Endothelial cell of umbilical vein (primary cell): ENCODE data around the gene NOTCH3. TPM values are rescaled to one million over a fixed set of nuclear protein-coding genes. Genes with fewer than 3 reads are reported as not detected.

ENCODE experiments used
- BruUV-seq: library from RNA; stranded (reverse); fragments of 400-500 nt; replicated peaks from 2 replicates; lab custom pipeline; 2021; lab: Mats Ljungman, UMichigan
- CTCF ChIA-PET: fragments of 300-600, 350-600 bp; sonication (Branson Sonifier 250); formaldehyde crosslinking; loops from one replicate; lab custom pipeline; 2021; ENCODE audit warnings: antibody characterized with exemption, inconsistent platforms; lab: Charles Lee
- POLR2A ChIA-PET: fragments of 300-600, 350-600 bp; sonication (Branson Sonifier 250); formaldehyde crosslinking; loops from one replicate; lab custom pipeline; 2021; ENCODE audit warnings: antibody characterized with exemption, inconsistent platforms; lab: Charles Lee
- DNase-seq: peaks from one replicate; pipeline ENCODE4 v3.0.0-alpha.2; 2011; ENCODE audit warnings: low read depth, low spot score
- FAIRE-seq: peaks from 2 replicates; lab custom pipeline; 2011; peaks lifted over from hg19 to GRCh38; lab: Jason Lieb, UNC
- H2AFZ ChIP-seq: 2 replicates; pipeline ENCODE4 v1.6.0; 2012; ENCODE audit warnings: low read depth, low read length, control low read depth, inconsistent platforms
- H3K27ac ChIP-seq: 2 replicates; pipeline ENCODE4 v1.5.1; 2011; ENCODE audit warnings: low read depth, mild to moderate bottlenecking, control low read depth, low read length, moderate library complexity; ENCODE audit not compliant: insufficient read depth
- H3K27me3 ChIP-seq, 2 experiments: 2 replicates each; pipeline versions ENCODE4 v1.6.0 to v1.6.1; 2011; ENCODE audit warnings: low read length in 2 of 2, mixed read lengths in 1 of 2; ENCODE audit not compliant: control insufficient read depth in 2 of 2, insufficient read depth in 2 of 2
- H3K36me3 ChIP-seq, 2 experiments: 2 replicates in 1 of 2; 3 replicates in 1 of 2; pipeline ENCODE4 v1.5.1; 2011; ENCODE audit warnings: low read length in 2 of 2, mild to moderate bottlenecking in 1 of 2, moderate library complexity in 1 of 2; ENCODE audit not compliant: control insufficient read depth in 2 of 2, insufficient read depth in 2 of 2; ENCODE audit errors: extremely low read depth in 1 of 2
- H3K4me1 ChIP-seq: 3 replicates; pipeline ENCODE4 v1.5.1; 2011; ENCODE audit warnings: mild to moderate bottlenecking, low read length; ENCODE audit not compliant: control insufficient read depth, insufficient read depth; ENCODE audit errors: extremely low read depth
- H3K4me2 ChIP-seq: 2 replicates; pipeline ENCODE4 v1.6.1; 2011; ENCODE audit warnings: low read length, control low read depth, mixed read lengths; ENCODE audit not compliant: insufficient read depth
- H3K4me3 ChIP-seq, 3 experiments: fragments of 200-600 bp in 1 of 3; sonication (generic), shearing (Covaris generic) in 1 of 3; replicated peaks in 1 of 3; 2 replicates each; pipeline ENCODE4 v1.5.1; 2011 to 2016; ENCODE audit warnings: control low read depth in 3 of 3, low read length in 3 of 3, mild to moderate bottlenecking in 2 of 3, inconsistent platforms in 1 of 3, low read depth in 1 of 3, moderate library complexity in 1 of 3; ENCODE audit not compliant: insufficient read depth in 1 of 3
- H3K79me2 ChIP-seq: 2 replicates; pipeline ENCODE4 v1.6.0; 2012; ENCODE audit warnings: low read length, inconsistent platforms; ENCODE audit not compliant: control insufficient read depth, insufficient read depth
- H3K9ac ChIP-seq: replicated peaks from 2 replicates; pipeline ENCODE3; 2011; ENCODE audit warnings: low read length, control low read depth; ENCODE audit not compliant: insufficient read depth; ENCODE audit errors: extremely low read depth
- H3K9me1 ChIP-seq: replicated peaks from 3 replicates; pipeline ENCODE4 v1.6.0; 2011; ENCODE audit warnings: mild to moderate bottlenecking, low read length; ENCODE audit not compliant: control insufficient read depth, insufficient read depth; ENCODE audit errors: extremely low read depth
- H3K9me3 ChIP-seq: replicated peaks from 2 replicates; pipeline ENCODE4 v1.5.1; 2012; ENCODE audit warnings: low read length, inconsistent platforms; ENCODE audit not compliant: control insufficient read depth, insufficient read depth
- H4K20me1 ChIP-seq: replicated peaks from 2 replicates; pipeline ENCODE3; 2011; ENCODE audit warnings: mild to moderate bottlenecking, low read length; ENCODE audit not compliant: control insufficient read depth, insufficient read depth; ENCODE audit errors: extremely low read depth
- EZH2 ChIP-seq: IDR thresholded peaks from 2 replicates; pipeline ENCODE4 v1.6.1; 2012; ENCODE audit warnings: borderline replicate concordance, low read depth, mild to moderate bottlenecking, moderate library complexity, low read length, inconsistent platforms; ENCODE audit not compliant: severe bottlenecking
- GATA2 ChIP-seq: IDR thresholded peaks from 2 replicates; pipeline ENCODE4 v1.7.0; 2011; ENCODE audit warnings: low read depth, mild to moderate bottlenecking, moderate library complexity, mixed read lengths, low read length; ENCODE audit not compliant: insufficient read length, insufficient read depth
- JUN ChIP-seq: IDR thresholded peaks from 2 replicates; pipeline ENCODE4 v1.6.1; 2011; ENCODE audit warnings: borderline replicate concordance, low read depth; ENCODE audit not compliant: insufficient read length, insufficient read depth
- MYC ChIP-seq: IDR thresholded peaks from one replicate; pipeline ENCODE4 v1.6.1; 2011; ENCODE audit warnings: mild to moderate bottlenecking, low read depth, low read length
- POLR2A ChIP-seq: IDR thresholded peaks from 2 replicates; pipeline ENCODE4 v1.6.1; 2012; ENCODE audit warnings: low read depth, mild to moderate bottlenecking, control low read depth, low read length
- POLR2AphosphoS5 ChIP-seq: IDR thresholded peaks from 2 replicates; pipeline ENCODE4 v1.6.1; 2012; ENCODE audit warnings: low read depth, mild to moderate bottlenecking, control low read depth, low read length, moderate library complexity; ENCODE audit not compliant: insufficient read depth
- dilution Hi-C: fragments of 300-500 bp; cut with MboI; formaldehyde crosslinking; loops from one replicate; pipeline ENCODE4 v1.15.0; 2019; ENCODE audit warnings: low sequenced_read_pairs; ENCODE audit not compliant: extremely low pct_ligation_motif_present
- intact Hi-C: fragments of 100-400 bp; cut with micrococcal nuclease; formaldehyde crosslinking; loops from one replicate; pipeline ENCODE4 v1.10.0; 2022
- polyA plus RNA-seq, 4 experiments: library from polyadenylated mRNA; depleted of rRNA in 3 of 4; stranded (reverse) in 3 of 4; unstranded in 1 of 4; fragments of >200 nt; gene quantifications; 2 replicates each; pipeline versions ENCODE4 v1.2.1 to v1.2.3, GENCODE V29; 2011 to 2012; ENCODE audit warnings: missing spikeins in 1 of 4
- total RNA-seq: library from RNA; stranded (reverse); gene quantifications from 2 replicates; pipeline ENCODE4 v1.2.3, GENCODE V29; 2021
- TF ChIP-seq, protein P1 (sequence below), 2 donors: IDR thresholded peaks; 1 replicate in 1 of 2; 2 replicates in 1 of 2; pipeline ENCODE4 v1.5.1; 2011; ENCODE audit warnings: low read length in 2 of 2, mild to moderate bottlenecking in 2 of 2, moderate library complexity in 2 of 2, control low read depth in 1 of 2, inconsistent platforms in 1 of 2, low read depth in 1 of 2; ENCODE audit not compliant: insufficient read depth in 1 of 2; ENCODE audit errors: extremely low read depth in 1 of 2
- TF ChIP-seq, protein P2 (sequence below): IDR thresholded peaks from 2 replicates; pipeline ENCODE4 v1.6.1; 2011; ENCODE audit not compliant: insufficient read depth, insufficient read length

The NOTCH3 gene
- total and polyA plus RNA-seq, 2 donors (not counting 3 experiments of a cell fraction or from before 2014, with no cell fraction given): 0.63 to 1.5 TPM

DNA sequence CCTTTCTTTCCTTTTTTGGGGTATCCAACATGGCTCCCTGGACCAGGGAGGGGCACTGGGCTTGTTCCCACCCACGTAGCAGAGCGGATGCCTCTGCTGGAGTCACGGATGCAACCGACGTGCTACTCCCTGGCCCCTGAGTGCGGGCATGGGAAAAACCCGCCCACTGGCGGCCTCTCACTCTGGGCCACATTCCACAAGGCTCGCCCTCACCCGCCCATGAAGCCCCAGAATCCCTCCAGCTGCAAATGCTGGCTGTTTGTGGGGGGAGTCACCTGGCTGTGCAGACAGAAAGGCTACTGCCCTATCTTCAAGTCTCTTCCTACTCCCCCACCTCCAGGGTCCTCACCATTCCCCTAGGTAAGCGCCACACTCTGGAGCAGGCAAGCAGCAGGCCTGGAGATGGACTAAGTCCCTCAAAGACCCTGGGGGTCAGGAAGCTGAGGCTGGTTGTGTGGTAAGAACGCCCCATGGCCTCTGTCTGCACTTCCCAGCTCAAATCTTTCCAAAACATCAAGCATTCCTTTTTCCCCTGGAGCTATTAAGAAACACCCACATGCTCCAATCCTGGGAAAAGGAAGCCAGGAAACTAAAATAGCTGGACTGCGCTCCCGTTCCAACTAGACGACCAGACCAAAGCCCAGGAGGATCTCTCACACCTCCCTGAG lies 49.3 kb upstream of the NOTCH3 start:
- no TSS peak for BruUV-seq
- H3K9ac ChIP-seq: peak overlapping the region; percentile 25
- ChIA-PET CTCF (interaction anchor here (0.6 to 3.6 kb wide), 17 partner anchors 8 to 158 kb away, joined by 3 to 16 read pairs (median 5); partner anchors contain the start of genes AKAP8 and EPHX3), POLR2A (interaction anchor here (0.6 kb wide), 1 partner anchor 12 kb away, joined by 3 read pairs; no protein-coding TSS in a partner anchor)
- H3K4me3 ChIP-seq: no peak overlapping the region
- H3K79me2 ChIP-seq: peaks cover 27% of the 10 kb centered on the region
- peak overlapping the region; percentile 84 for H3K27ac ChIP-seq
- H3K9me3 ChIP-seq: no peaks in the 10 kb centered on the region
- H3K4me1 ChIP-seq: peaks cover 42% of the 10 kb centered on the region
- no peaks in the 10 kb centered on the region for H3K27me3 ChIP-seq
- no peak overlapping the region for H2AFZ ChIP-seq
- TF ChIP-seq, protein P1, sequence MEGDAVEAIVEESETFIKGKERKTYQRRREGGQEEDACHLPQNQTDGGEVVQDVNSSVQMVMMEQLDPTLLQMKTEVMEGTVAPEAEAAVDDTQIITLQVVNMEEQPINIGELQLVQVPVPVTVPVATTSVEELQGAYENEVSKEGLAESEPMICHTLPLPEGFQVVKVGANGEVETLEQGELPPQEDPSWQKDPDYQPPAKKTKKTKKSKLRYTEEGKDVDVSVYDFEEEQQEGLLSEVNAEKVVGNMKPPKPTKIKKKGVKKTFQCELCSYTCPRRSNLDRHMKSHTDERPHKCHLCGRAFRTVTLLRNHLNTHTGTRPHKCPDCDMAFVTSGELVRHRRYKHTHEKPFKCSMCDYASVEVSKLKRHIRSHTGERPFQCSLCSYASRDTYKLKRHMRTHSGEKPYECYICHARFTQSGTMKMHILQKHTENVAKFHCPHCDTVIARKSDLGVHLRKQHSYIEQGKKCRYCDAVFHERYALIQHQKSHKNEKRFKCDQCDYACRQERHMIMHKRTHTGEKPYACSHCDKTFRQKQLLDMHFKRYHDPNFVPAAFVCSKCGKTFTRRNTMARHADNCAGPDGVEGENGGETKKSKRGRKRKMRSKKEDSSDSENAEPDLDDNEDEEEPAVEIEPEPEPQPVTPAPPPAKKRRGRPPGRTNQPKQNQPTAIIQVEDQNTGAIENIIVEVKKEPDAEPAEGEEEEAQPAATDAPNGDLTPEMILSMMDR (IDR thresholded peaks at IDR 0.05; ENCODE audit: extremely low read depth in 1 of 2, insufficient read depth in 1 of 2, low read depth in 1 of 2, low read length in 2 of 2): peak in 1 of 2 donors; percentile 4
- TF ChIP-seq, protein P2, sequence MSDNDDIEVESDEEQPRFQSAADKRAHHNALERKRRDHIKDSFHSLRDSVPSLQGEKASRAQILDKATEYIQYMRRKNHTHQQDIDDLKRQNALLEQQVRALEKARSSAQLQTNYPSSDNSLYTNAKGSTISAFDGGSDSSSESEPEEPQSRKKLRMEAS: no peak
- TF ChIP-seq MYC: no peak
- no peak for TF ChIP-seq POLR2A
- TF ChIP-seq EZH2: no peak
- no peak for TF ChIP-seq JUN
- TF ChIP-seq GATA2: no peak
- TF ChIP-seq POLR2AphosphoS5: no peak
- intact Hi-C loops: loop anchor here (2.0 to 10.0 kb wide), 4 partner anchors 27 to 827 kb away; partner anchors contain the start of genes AKAP8L, SYDE1 and TPM4
- H3K9me1 ChIP-seq: no peaks in the 10 kb centered on the region
- dilution Hi-C loops: no loop called here
- peak overlapping the region; percentile 12 for H3K4me2 ChIP-seq
- FAIRE-seq: peak; percentile 56
- DNase-seq: peak; percentile 75
- no peaks in the 10 kb centered on the region for H4K20me1 ChIP-seq
- peaks cover 23 to 47% of the 10 kb centered on the region in 2 experiments for H3K36me3 ChIP-seq
